ENCODE results near the gene TASP1.

DNA sequence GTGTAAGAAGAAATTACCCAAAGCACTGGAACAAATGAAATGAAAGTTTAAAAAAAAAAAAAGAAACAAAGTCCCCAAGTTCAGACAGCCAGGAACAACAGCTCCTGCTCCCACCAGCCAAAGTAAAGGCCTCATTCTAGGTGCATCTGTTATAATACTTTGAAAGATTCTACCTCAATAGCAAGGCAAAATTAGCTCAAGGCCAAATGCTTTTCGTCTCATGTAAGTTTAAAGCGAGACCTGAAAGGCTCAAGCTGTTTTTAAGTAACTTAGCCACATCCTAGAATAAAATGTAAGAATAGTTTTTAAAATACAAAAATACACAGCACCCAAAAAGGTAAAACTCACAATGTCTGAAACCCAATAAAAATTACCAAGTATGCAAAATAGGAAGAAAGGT, 64.7 kb downstream of the TASP1 start:
- TF ChIP-seq, protein P1, sequence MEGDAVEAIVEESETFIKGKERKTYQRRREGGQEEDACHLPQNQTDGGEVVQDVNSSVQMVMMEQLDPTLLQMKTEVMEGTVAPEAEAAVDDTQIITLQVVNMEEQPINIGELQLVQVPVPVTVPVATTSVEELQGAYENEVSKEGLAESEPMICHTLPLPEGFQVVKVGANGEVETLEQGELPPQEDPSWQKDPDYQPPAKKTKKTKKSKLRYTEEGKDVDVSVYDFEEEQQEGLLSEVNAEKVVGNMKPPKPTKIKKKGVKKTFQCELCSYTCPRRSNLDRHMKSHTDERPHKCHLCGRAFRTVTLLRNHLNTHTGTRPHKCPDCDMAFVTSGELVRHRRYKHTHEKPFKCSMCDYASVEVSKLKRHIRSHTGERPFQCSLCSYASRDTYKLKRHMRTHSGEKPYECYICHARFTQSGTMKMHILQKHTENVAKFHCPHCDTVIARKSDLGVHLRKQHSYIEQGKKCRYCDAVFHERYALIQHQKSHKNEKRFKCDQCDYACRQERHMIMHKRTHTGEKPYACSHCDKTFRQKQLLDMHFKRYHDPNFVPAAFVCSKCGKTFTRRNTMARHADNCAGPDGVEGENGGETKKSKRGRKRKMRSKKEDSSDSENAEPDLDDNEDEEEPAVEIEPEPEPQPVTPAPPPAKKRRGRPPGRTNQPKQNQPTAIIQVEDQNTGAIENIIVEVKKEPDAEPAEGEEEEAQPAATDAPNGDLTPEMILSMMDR (optimal IDR thresholded peaks at IDR 0.05 in 1 of 3, IDR thresholded peaks at IDR 0.05 in 1 of 3, conservative IDR thresholded peaks at IDR 0.05 in 1 of 3; ENCODE audit: extremely low read depth in 1 of 3, insufficient read depth in 2 of 3, low read length in 3 of 3) = no peak
- TF ChIP-seq EZH2 (IDR thresholded peaks at IDR 0.05; ENCODE audit: low read length) = no peak
